Endothelial cell of umbilical vein (primary cell): Measurements from ENCODE around the gene IL17F. TPM values are rescaled to one million over a fixed set of nuclear protein-coding genes. Genes with fewer than 3 reads are reported as not detected.

Experiments used
- BruUV-seq: library from RNA; stranded (reverse); fragments of 400-500 nt; replicated peaks from 2 replicates; lab custom pipeline; 2021; lab: Mats Ljungman, UMichigan
- CTCF ChIA-PET: fragments of 300-600, 350-600 bp; sonication (Branson Sonifier 250); formaldehyde crosslinking; loops from one replicate; lab custom pipeline; 2021; ENCODE audit warnings: antibody characterized with exemption, inconsistent platforms; lab: Charles Lee
- POLR2A ChIA-PET: fragments of 300-600, 350-600 bp; sonication (Branson Sonifier 250); formaldehyde crosslinking; loops from one replicate; lab custom pipeline; 2021; ENCODE audit warnings: antibody characterized with exemption, inconsistent platforms; lab: Charles Lee
- DNase-seq: peaks from one replicate; pipeline ENCODE4 v3.0.0-alpha.2; 2011; ENCODE audit warnings: low read depth, low spot score
- FAIRE-seq: peaks from 2 replicates; lab custom pipeline; 2011; peaks lifted over from hg19 to GRCh38; lab: Jason Lieb, UNC
- H2AFZ ChIP-seq: 2 replicates; pipeline ENCODE4 v1.6.0; 2012; ENCODE audit warnings: low read depth, low read length, control low read depth, inconsistent platforms
- H3K27ac ChIP-seq: 2 replicates; pipeline ENCODE4 v1.5.1; 2011; ENCODE audit warnings: low read depth, mild to moderate bottlenecking, control low read depth, low read length, moderate library complexity; ENCODE audit not compliant: insufficient read depth
- H3K27me3 ChIP-seq, 2 experiments: 2 replicates each; pipeline versions ENCODE4 v1.6.0 to v1.6.1; 2011; ENCODE audit warnings: low read length in 2 of 2, mixed read lengths in 1 of 2; ENCODE audit not compliant: control insufficient read depth in 2 of 2, insufficient read depth in 2 of 2
- H3K36me3 ChIP-seq, 2 experiments: 2 replicates in 1 of 2; 3 replicates in 1 of 2; pipeline ENCODE4 v1.5.1; 2011; ENCODE audit warnings: low read length in 2 of 2, mild to moderate bottlenecking in 1 of 2, moderate library complexity in 1 of 2; ENCODE audit not compliant: control insufficient read depth in 2 of 2, insufficient read depth in 2 of 2; ENCODE audit errors: extremely low read depth in 1 of 2
- H3K4me1 ChIP-seq: 3 replicates; pipeline ENCODE4 v1.5.1; 2011; ENCODE audit warnings: mild to moderate bottlenecking, low read length; ENCODE audit not compliant: control insufficient read depth, insufficient read depth; ENCODE audit errors: extremely low read depth
- H3K4me2 ChIP-seq: 2 replicates; pipeline ENCODE4 v1.6.1; 2011; ENCODE audit warnings: low read length, control low read depth, mixed read lengths; ENCODE audit not compliant: insufficient read depth
- H3K4me3 ChIP-seq, 3 experiments: fragments of 200-600 bp in 1 of 3; sonication (generic), shearing (Covaris generic) in 1 of 3; replicated peaks in 1 of 3; 2 replicates each; pipeline ENCODE4 v1.5.1; 2011 to 2016; ENCODE audit warnings: control low read depth in 3 of 3, low read length in 3 of 3, mild to moderate bottlenecking in 2 of 3, inconsistent platforms in 1 of 3, low read depth in 1 of 3, moderate library complexity in 1 of 3; ENCODE audit not compliant: insufficient read depth in 1 of 3
- H3K79me2 ChIP-seq: 2 replicates; pipeline ENCODE4 v1.6.0; 2012; ENCODE audit warnings: low read length, inconsistent platforms; ENCODE audit not compliant: control insufficient read depth, insufficient read depth
- H3K9ac ChIP-seq: replicated peaks from 2 replicates; pipeline ENCODE3; 2011; ENCODE audit warnings: low read length, control low read depth; ENCODE audit not compliant: insufficient read depth; ENCODE audit errors: extremely low read depth
- H3K9me1 ChIP-seq: replicated peaks from 3 replicates; pipeline ENCODE4 v1.6.0; 2011; ENCODE audit warnings: mild to moderate bottlenecking, low read length; ENCODE audit not compliant: control insufficient read depth, insufficient read depth; ENCODE audit errors: extremely low read depth
- H3K9me3 ChIP-seq: replicated peaks from 2 replicates; pipeline ENCODE4 v1.5.1; 2012; ENCODE audit warnings: low read length, inconsistent platforms; ENCODE audit not compliant: control insufficient read depth, insufficient read depth
- H4K20me1 ChIP-seq: replicated peaks from 2 replicates; pipeline ENCODE3; 2011; ENCODE audit warnings: mild to moderate bottlenecking, low read length; ENCODE audit not compliant: control insufficient read depth, insufficient read depth; ENCODE audit errors: extremely low read depth
- EZH2 ChIP-seq: IDR thresholded peaks from 2 replicates; pipeline ENCODE4 v1.6.1; 2012; ENCODE audit warnings: borderline replicate concordance, low read depth, mild to moderate bottlenecking, moderate library complexity, low read length, inconsistent platforms; ENCODE audit not compliant: severe bottlenecking
- FOS ChIP-seq: IDR thresholded peaks from 2 replicates; pipeline ENCODE4 v1.6.1; 2011; ENCODE audit warnings: mild to moderate bottlenecking, low read length, moderate library complexity, borderline replicate concordance; ENCODE audit not compliant: insufficient read depth
- GATA2 ChIP-seq: IDR thresholded peaks from 2 replicates; pipeline ENCODE4 v1.7.0; 2011; ENCODE audit warnings: low read depth, mild to moderate bottlenecking, moderate library complexity, mixed read lengths, low read length; ENCODE audit not compliant: insufficient read length, insufficient read depth
- JUN ChIP-seq: IDR thresholded peaks from 2 replicates; pipeline ENCODE4 v1.6.1; 2011; ENCODE audit warnings: borderline replicate concordance, low read depth; ENCODE audit not compliant: insufficient read length, insufficient read depth
- MYC ChIP-seq: IDR thresholded peaks from one replicate; pipeline ENCODE4 v1.6.1; 2011; ENCODE audit warnings: mild to moderate bottlenecking, low read depth, low read length
- POLR2A ChIP-seq: IDR thresholded peaks from 2 replicates; pipeline ENCODE4 v1.6.1; 2012; ENCODE audit warnings: low read depth, mild to moderate bottlenecking, control low read depth, low read length
- POLR2AphosphoS5 ChIP-seq: IDR thresholded peaks from 2 replicates; pipeline ENCODE4 v1.6.1; 2012; ENCODE audit warnings: low read depth, mild to moderate bottlenecking, control low read depth, low read length, moderate library complexity; ENCODE audit not compliant: insufficient read depth
- dilution Hi-C: fragments of 300-500 bp; cut with MboI; formaldehyde crosslinking; loops from one replicate; pipeline ENCODE4 v1.15.0; 2019; ENCODE audit warnings: low sequenced_read_pairs; ENCODE audit not compliant: extremely low pct_ligation_motif_present
- intact Hi-C: fragments of 100-400 bp; cut with micrococcal nuclease; formaldehyde crosslinking; loops from one replicate; pipeline ENCODE4 v1.10.0; 2022
- polyA plus RNA-seq, 4 experiments: library from polyadenylated mRNA; depleted of rRNA in 3 of 4; stranded (reverse) in 3 of 4; unstranded in 1 of 4; fragments of >200 nt; gene quantifications; 2 replicates each; pipeline versions ENCODE4 v1.2.1 to v1.2.3, GENCODE V29; 2011 to 2012; ENCODE audit warnings: missing spikeins in 1 of 4
- total RNA-seq: library from RNA; stranded (reverse); gene quantifications from 2 replicates; pipeline ENCODE4 v1.2.3, GENCODE V29; 2021
- TF ChIP-seq, protein P1 (sequence below): IDR thresholded peaks from 2 replicates; pipeline ENCODE4 v1.6.1; 2011; ENCODE audit not compliant: insufficient read depth, insufficient read length
- TF ChIP-seq, protein P2 (sequence below), 2 donors: IDR thresholded peaks; 1 replicate in 1 of 2; 2 replicates in 1 of 2; pipeline ENCODE4 v1.5.1; 2011; ENCODE audit warnings: low read length in 2 of 2, mild to moderate bottlenecking in 2 of 2, moderate library complexity in 2 of 2, control low read depth in 1 of 2, inconsistent platforms in 1 of 2, low read depth in 1 of 2; ENCODE audit not compliant: insufficient read depth in 1 of 2; ENCODE audit errors: extremely low read depth in 1 of 2

Gene IL17F
- total and polyA plus RNA-seq, 2 donors (not counting 3 experiments of a cell fraction or from before 2014, with no cell fraction given): not detected

DNA sequence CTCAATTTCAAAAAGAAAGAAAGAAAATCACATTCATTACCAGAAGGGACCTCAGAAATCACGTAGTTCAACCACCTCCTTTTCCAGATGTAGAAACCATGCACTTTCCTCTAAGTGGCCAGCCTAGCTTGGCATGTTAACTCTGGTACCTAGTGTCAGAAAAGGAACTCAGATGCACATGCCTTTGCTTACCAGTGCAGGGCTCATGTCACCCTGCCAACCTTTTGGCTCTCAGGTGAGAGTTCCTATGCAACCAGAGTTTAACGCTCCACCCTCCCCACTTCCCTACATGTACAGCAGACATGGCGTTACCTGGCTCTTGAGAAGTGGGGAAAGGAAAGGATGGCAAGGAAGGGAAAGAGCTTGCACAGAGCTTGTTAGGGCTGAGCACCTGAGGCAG is 16.3 kb upstream of the IL17F start:
- no peak for FAIRE-seq
- no TSS peak for BruUV-seq
- H3K79me2 ChIP-seq: no peaks in the 10 kb centered on the region
- H3K27me3 ChIP-seq: no peaks in the 10 kb centered on the region
- dilution Hi-C loops: loop anchor here (10.0 kb wide), 1 partner anchor 404 kb away; no protein-coding TSS in a partner anchor
- ChIA-PET POLR2A (no interaction called here), CTCF (interaction anchor here (0.9 to 4.7 kb wide), 3 partner anchors 8 to 436 kb away, joined by 3 to 47 read pairs (median 3); no protein-coding TSS in a partner anchor)
- no peak overlapping the region for H2AFZ ChIP-seq
- H3K9ac ChIP-seq: no peak overlapping the region
- H4K20me1 ChIP-seq: no peaks in the 10 kb centered on the region
- H3K27ac ChIP-seq: no peak overlapping the region
- no peak for DNase-seq
- intact Hi-C loops: no loop called here
- H3K36me3 ChIP-seq: peaks cover 3 to 14% of the 10 kb centered on the region in 2 experiments
- no peak overlapping the region for H3K4me3 ChIP-seq
- TF ChIP-seq, protein P1, sequence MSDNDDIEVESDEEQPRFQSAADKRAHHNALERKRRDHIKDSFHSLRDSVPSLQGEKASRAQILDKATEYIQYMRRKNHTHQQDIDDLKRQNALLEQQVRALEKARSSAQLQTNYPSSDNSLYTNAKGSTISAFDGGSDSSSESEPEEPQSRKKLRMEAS: no peak
- TF ChIP-seq POLR2AphosphoS5 (no peak), JUN (no peak), MYC (no peak), POLR2A (no peak), FOS (no peak), EZH2 (no peak), GATA2 (no peak)
- TF ChIP-seq, protein P2, sequence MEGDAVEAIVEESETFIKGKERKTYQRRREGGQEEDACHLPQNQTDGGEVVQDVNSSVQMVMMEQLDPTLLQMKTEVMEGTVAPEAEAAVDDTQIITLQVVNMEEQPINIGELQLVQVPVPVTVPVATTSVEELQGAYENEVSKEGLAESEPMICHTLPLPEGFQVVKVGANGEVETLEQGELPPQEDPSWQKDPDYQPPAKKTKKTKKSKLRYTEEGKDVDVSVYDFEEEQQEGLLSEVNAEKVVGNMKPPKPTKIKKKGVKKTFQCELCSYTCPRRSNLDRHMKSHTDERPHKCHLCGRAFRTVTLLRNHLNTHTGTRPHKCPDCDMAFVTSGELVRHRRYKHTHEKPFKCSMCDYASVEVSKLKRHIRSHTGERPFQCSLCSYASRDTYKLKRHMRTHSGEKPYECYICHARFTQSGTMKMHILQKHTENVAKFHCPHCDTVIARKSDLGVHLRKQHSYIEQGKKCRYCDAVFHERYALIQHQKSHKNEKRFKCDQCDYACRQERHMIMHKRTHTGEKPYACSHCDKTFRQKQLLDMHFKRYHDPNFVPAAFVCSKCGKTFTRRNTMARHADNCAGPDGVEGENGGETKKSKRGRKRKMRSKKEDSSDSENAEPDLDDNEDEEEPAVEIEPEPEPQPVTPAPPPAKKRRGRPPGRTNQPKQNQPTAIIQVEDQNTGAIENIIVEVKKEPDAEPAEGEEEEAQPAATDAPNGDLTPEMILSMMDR (IDR thresholded peaks at IDR 0.05; ENCODE audit: extremely low read depth in 1 of 2, insufficient read depth in 1 of 2, low read depth in 1 of 2, low read length in 2 of 2): no peak
- H3K4me1 ChIP-seq: no peaks in the 10 kb centered on the region
- no peaks in the 10 kb centered on the region for H3K9me3 ChIP-seq
- H3K4me2 ChIP-seq: no peak overlapping the region
- no peaks in the 10 kb centered on the region for H3K9me1 ChIP-seq
